Activated T-helper 1 cell treated with anti-CD3 and anti-CD28 coated beads, Interleukin-12 subunit alpha, Interleukin-12 subunit beta, Interleukin-2, Interleukin-4 antibody, amounts not matched to agents 30 ng/mL and 10 ng/mL and 1 ng/mL, durations not matched to agents 14 hours and 24 hours and 36 hours (primary cell): ENCODE data around the gene SNRNP25. TPM values are rescaled to one million over a fixed set of nuclear protein-coding genes. Genes with fewer than 3 reads are reported as not detected.

Source experiments
- DNase-seq: peaks from one replicate; pipeline ENCODE4 v3.0.0; 2021; ENCODE audit warnings: low spot score
- H3K27ac Mint-ChIP-seq: one replicate; pipeline ENCODE4 v1.8.0; 2021; ENCODE audit warnings: mild to moderate bottlenecking, mixed read lengths
- H3K27me3 Mint-ChIP-seq: one replicate; pipeline ENCODE4 v1.8.0; 2022; ENCODE audit warnings: mild to moderate bottlenecking, moderate library complexity, mixed read lengths; ENCODE audit not compliant: insufficient read depth
- H3K36me3 Mint-ChIP-seq: one replicate; pipeline ENCODE4 v1.8.0; 2021; ENCODE audit warnings: low read depth, mixed read lengths
- H3K4me1 Mint-ChIP-seq: one replicate; pipeline ENCODE4 v1.8.0; 2021; ENCODE audit warnings: low read depth, mixed read lengths
- H3K4me3 Mint-ChIP-seq: one replicate; pipeline ENCODE4 v1.8.0; 2021; ENCODE audit warnings: mild to moderate bottlenecking, moderate library complexity, mixed read lengths
- H3K9me3 Mint-ChIP-seq: one replicate; pipeline ENCODE4 v1.8.0; 2021; ENCODE audit warnings: mixed read lengths
- intact Hi-C: fragments of 100-400 bp; cut with micrococcal nuclease; formaldehyde crosslinking; loops from one replicate; pipeline ENCODE4 v1.15.1; 2024
- total RNA-seq: library from RNA; stranded (reverse); gene quantifications from 2 replicates; pipeline ENCODE4 v1.2.3, GENCODE V29; 2022

Gene SNRNP25
- total RNA-seq, 1 donor from 2014 or later, result 98.9 TPM

GRCh38 chr16:79151-80054 is 25.8 kb downstream of the SNRNP25 start:
- intact Hi-C loops, result loop anchor here (2.0 kb wide), 1 partner anchor 17 kb away; no protein-coding TSS in a partner anchor

GRCh38 chr16:83060-83603 is 29.5 kb downstream of the SNRNP25 start:
- Mint-ChIP-seq H3K36me3 (peaks cover 15% of the 10 kb centered on the region), H3K27me3 (no peaks in the 10 kb centered on the region), H3K9me3 (no peaks in the 10 kb centered on the region), H3K4me1 (peaks cover 29% of the 10 kb centered on the region), H3K27ac (no peak overlapping the region), H3K4me3 (no peak overlapping the region)
- no peak for DNase-seq
- intact Hi-C loops, result no loop called here

More at GRCh38 chr16:79151-80054, 25.8 kb downstream of the SNRNP25 start:
- DNase-seq, result no peak
- peaks cover 5% of the 10 kb centered on the region for H3K27me3 Mint-ChIP-seq
- H3K4me1 Mint-ChIP-seq, result peaks cover 32% of the 10 kb centered on the region
- H3K27ac Mint-ChIP-seq, result peak overlapping the region; percentile 78
- peak overlapping the region; percentile 90 for H3K4me3 Mint-ChIP-seq
- H3K9me3 Mint-ChIP-seq, result no peaks in the 10 kb centered on the region
- H3K36me3 Mint-ChIP-seq, result peaks cover 10% of the 10 kb centered on the region

GRCh38 chr16:83781-84615 is 30.4 kb downstream of the SNRNP25 start:
- intact Hi-C loops, result loop anchor here (2.0 kb wide), 1 partner anchor 31 kb away; the partner anchor contains the start of genes POLR3K and SNRNP25
- peak overlapping the region; percentile 58 for H3K4me3 Mint-ChIP-seq
- peaks cover 29% of the 10 kb centered on the region for H3K4me1 Mint-ChIP-seq
- H3K27me3 Mint-ChIP-seq, result no peaks in the 10 kb centered on the region
- peak overlapping the region; percentile 94 for H3K27ac Mint-ChIP-seq
- DNase-seq, result no peak
- H3K36me3 Mint-ChIP-seq, result peaks cover 15% of the 10 kb centered on the region
- H3K9me3 Mint-ChIP-seq, result no peaks in the 10 kb centered on the region

- Mint-ChIP-seq H3K27ac (peak overlapping the region; percentile 94), H3K36me3 (peaks cover 9% of the 10 kb centered on the region), H3K4me1 (peaks cover 22% of the 10 kb centered on the region), H3K27me3 (no peaks in the 10 kb centered on the region), H3K4me3 (peak overlapping the region; percentile 20), H3K9me3 (no peaks in the 10 kb centered on the region)
- intact Hi-C loops, result loop anchor here (2.0 kb wide), 1 partner anchor 32 kb away; the partner anchor contains the start of genes POLR3K and SNRNP25
- DNase-seq, result peak; percentile 41
These were observed 31.2 kb downstream of the SNRNP25 start for GRCh38 chr16:84718-85406.

- Mint-ChIP-seq H3K9me3 (no peaks in the 10 kb centered on the region), H3K27me3 (no peaks in the 10 kb centered on the region), H3K4me3 (no peak overlapping the region), H3K4me1 (peaks cover 18% of the 10 kb centered on the region), H3K27ac (peak overlapping the region; percentile 94), H3K36me3 (peaks cover 13% of the 10 kb centered on the region)
- DNase-seq, result no peak
- intact Hi-C loops, result loop anchor here (2.0 kb wide), 1 partner anchor 33 kb away; the partner anchor contains the start of genes POLR3K and SNRNP25
These were observed 31.8 kb downstream of the SNRNP25 start for GRCh38 chr16:85407-85782.

GRCh38 chr16:85865-86264 is 32.2 kb downstream of the SNRNP25 start:
- H3K27ac Mint-ChIP-seq, result peak overlapping the region; percentile 58
- peaks cover 18% of the 10 kb centered on the region for H3K4me1 Mint-ChIP-seq
- intact Hi-C loops, result loop anchor here (2.0 kb wide), 1 partner anchor 33 kb away; the partner anchor contains the start of genes POLR3K and SNRNP25
- no peaks in the 10 kb centered on the region for H3K27me3 Mint-ChIP-seq
- H3K9me3 Mint-ChIP-seq, result no peaks in the 10 kb centered on the region
- DNase-seq, result no peak
- H3K36me3 Mint-ChIP-seq, result peaks cover 17% of the 10 kb centered on the region
- H3K4me3 Mint-ChIP-seq, result peak overlapping the region; percentile 2

- Mint-ChIP-seq H3K9me3 (no peaks in the 10 kb centered on the region), H3K36me3 (peaks cover 17% of the 10 kb centered on the region), H3K27me3 (no peaks in the 10 kb centered on the region)
These were observed 32.9 kb downstream of the SNRNP25 start for GRCh38 chr16:86483-86952.

GRCh38 chr16:88613-89012 is 35.0 kb downstream of the SNRNP25 start:
- Mint-ChIP-seq H3K4me1 (peaks cover 16% of the 10 kb centered on the region), H3K36me3 (peaks cover 17% of the 10 kb centered on the region), H3K27me3 (no peaks in the 10 kb centered on the region), H3K9me3 (no peaks in the 10 kb centered on the region), H3K4me3 (no peak overlapping the region), H3K27ac (no peak overlapping the region)
- intact Hi-C loops, result no loop called here
- DNase-seq, result no peak

More at GRCh38 chr16:86483-86952, 32.9 kb downstream of the SNRNP25 start:
- intact Hi-C loops, result no loop called here
- peaks cover 18% of the 10 kb centered on the region for H3K4me1 Mint-ChIP-seq
- no peak overlapping the region for H3K27ac Mint-ChIP-seq
- DNase-seq, result no peak
- no peak overlapping the region for H3K4me3 Mint-ChIP-seq

- H3K27me3 Mint-ChIP-seq, result no peaks in the 10 kb centered on the region
- intact Hi-C loops, result no loop called here
- H3K4me1 Mint-ChIP-seq, result peaks cover 7% of the 10 kb centered on the region
- H3K9me3 Mint-ChIP-seq, result no peaks in the 10 kb centered on the region
- H3K27ac Mint-ChIP-seq, result no peak overlapping the region
- no peak overlapping the region for H3K4me3 Mint-ChIP-seq
- no peak for DNase-seq
- peaks cover 13% of the 10 kb centered on the region for H3K36me3 Mint-ChIP-seq
These were observed 36.0 kb downstream of the SNRNP25 start for GRCh38 chr16:89391-90302.

GRCh38 chr16:91484-91883 is 37.9 kb downstream of the SNRNP25 start:
- no peaks in the 10 kb centered on the region for H3K4me1 Mint-ChIP-seq
- H3K27ac Mint-ChIP-seq, result no peak overlapping the region

More at GRCh38 chr16:91484-91883, 37.9 kb downstream of the SNRNP25 start:
- intact Hi-C loops, result no loop called here
- H3K4me3 Mint-ChIP-seq, result no peak overlapping the region
- H3K27me3 Mint-ChIP-seq, result no peaks in the 10 kb centered on the region
- H3K36me3 Mint-ChIP-seq, result peaks cover 8% of the 10 kb centered on the region
- DNase-seq, result no peak
- no peaks in the 10 kb centered on the region for H3K9me3 Mint-ChIP-seq
